H1 (cell line): ENCODE measurements around the gene PRMT3.

ENCODE experiments used
- ASH2L ChIP-seq: fragments of 200-600, 300-600 bp; sonication (generic); IDR thresholded peaks from one replicate; pipeline ENCODE4 v1.7.1; 2017; ENCODE audit warnings: low read length
- BRCA1 ChIP-seq: IDR thresholded peaks from 2 replicates; pipeline ENCODE4 v1.6.1; 2012; ENCODE audit warnings: low read depth, low read length, improper control_type of control experiment
- CTCF ChIP-seq, 3 experiments: IDR thresholded peaks; 1 replicate in 2 of 3; 2 replicates in 1 of 3; pipeline versions ENCODE4 v1.5.1 to v1.6.1; 2011; ENCODE audit warnings: low read length in 3 of 3, mild to moderate bottlenecking in 3 of 3, inconsistent platforms in 2 of 3, low read depth in 1 of 3, moderate library complexity in 1 of 3; ENCODE audit not compliant: insufficient read depth in 1 of 3; ENCODE audit errors: control extremely low read depth in 1 of 3
- EP300 ChIP-seq, 2 experiments: IDR thresholded peaks; 1 replicate in 1 of 2; 2 replicates in 1 of 2; pipeline ENCODE4 v1.6.1; 2011 to 2012; ENCODE audit warnings: low read depth in 2 of 2, low read length in 2 of 2, mild to moderate bottlenecking in 2 of 2, borderline replicate concordance in 1 of 2, inconsistent platforms in 1 of 2, moderate library complexity in 1 of 2
- EZH2 ChIP-seq: fragments of 200-600 bp; sonication (generic); IDR thresholded peaks from 2 replicates; pipeline ENCODE4 v1.7.1; 2012; ENCODE audit warnings: low read depth, mild to moderate bottlenecking, moderate library complexity, low read length, inconsistent platforms; ENCODE audit not compliant: severe bottlenecking
- HDAC2 ChIP-seq, 2 experiments: fragments of 300-600 bp in 1 of 2; sonication (generic) in 1 of 2; IDR thresholded peaks; 2 replicates each; pipeline ENCODE4 v1.6.1; 2011 to 2012; ENCODE audit warnings: low read depth in 2 of 2, low read length in 2 of 2, mild to moderate bottlenecking in 2 of 2, moderate library complexity in 2 of 2, borderline replicate concordance in 1 of 2, inconsistent platforms in 1 of 2
- JUN ChIP-seq: IDR thresholded peaks from 2 replicates; pipeline ENCODE4 v1.6.1; 2011; ENCODE audit warnings: low read depth, mild to moderate bottlenecking, improper control_type of control experiment, low read length
- MAFK ChIP-seq: IDR thresholded peaks from 2 replicates; pipeline ENCODE4 v1.6.1; 2012; ENCODE audit warnings: low read depth, mild to moderate bottlenecking, improper control_type of control experiment, low read length
- NRF1 ChIP-seq: IDR thresholded peaks from 2 replicates; pipeline ENCODE4 v1.6.1; 2011; ENCODE audit warnings: mild to moderate bottlenecking, low read depth, low read length, improper control_type of control experiment
- RAD21 ChIP-seq, 2 experiments: IDR thresholded peaks in 1 of 2; conservative IDR thresholded peaks in 1 of 2; 2 replicates each; pipeline ENCODE4 v1.6.1; 2011; ENCODE audit warnings: low read depth in 2 of 2, low read length in 2 of 2, improper control_type of control experiment in 1 of 2, inconsistent platforms in 1 of 2, mild to moderate bottlenecking in 1 of 2, moderate library complexity in 1 of 2
- SIX5 ChIP-seq: IDR thresholded peaks from 2 replicates; pipeline ENCODE4 v1.6.1; 2011; ENCODE audit warnings: mild to moderate bottlenecking, low read depth, low read length
- TAF1 ChIP-seq: IDR thresholded peaks from 2 replicates; pipeline ENCODE4 v1.6.1; 2011; ENCODE audit warnings: mild to moderate bottlenecking, low read depth, low read length
- TBP ChIP-seq: IDR thresholded peaks from 2 replicates; pipeline ENCODE4 v1.6.1; 2011; ENCODE audit warnings: low read depth, low read length, improper control_type of control experiment
- ZNF274 ChIP-seq: IDR thresholded peaks from 2 replicates; pipeline ENCODE4 v1.7.0; 2012; ENCODE audit warnings: low read length, borderline replicate concordance; ENCODE audit errors: extremely low read depth

- TF ChIP-seq SIX5 = no peak
- TF ChIP-seq JUN = no peak
- TF ChIP-seq RAD21 (IDR thresholded peaks at IDR 0.05 in 1 of 2, conservative IDR thresholded peaks at IDR 0.05 in 1 of 2; ENCODE audit: low read depth in 2 of 2, low read length in 2 of 2) = no peak
- no peak for TF ChIP-seq ASH2L
- no peak for TF ChIP-seq EP300 (IDR thresholded peaks at IDR 0.05; ENCODE audit: borderline replicate concordance in 1 of 2, low read depth in 2 of 2, low read length in 2 of 2)
- no peak for TF ChIP-seq BRCA1
- TF ChIP-seq TAF1 = no peak
- no peak for TF ChIP-seq NRF1
- no peak for TF ChIP-seq EZH2
- no peak for TF ChIP-seq ZNF274
- no peak for TF ChIP-seq CTCF (IDR thresholded peaks at IDR 0.05; ENCODE audit: control extremely low read depth in 1 of 3, insufficient read depth in 1 of 3, low read depth in 1 of 3, low read length in 3 of 3)
- no peak for TF ChIP-seq MAFK
- no peak for TF ChIP-seq HDAC2 (IDR thresholded peaks at IDR 0.05; ENCODE audit: borderline replicate concordance in 1 of 2, low read depth in 2 of 2, low read length in 2 of 2)
- TF ChIP-seq TBP = no peak
Measured at GRCh38 chr11:20417771-20418170, 30.3 kb downstream of the PRMT3 start.
